ENCODE results near the gene C4orf50.

GRCh38 chr4:5857199-5857598 is 161.0 kb downstream of the C4orf50 start:
- TF ChIP-seq CTCF (IDR thresholded peaks at IDR 0.05) (no peak), POLR2A (IDR thresholded peaks at IDR 0.05) (no peak)
